ENCODE results near the gene KCNMA1. TPM values are rescaled to one million over a fixed set of nuclear protein-coding genes. Genes with fewer than 3 reads are reported as not detected.

KCNMA1 gene
- total and polyA plus RNA-seq, 4 donors, result 36.2 to 95.0 (median 54.3) TPM

DNA sequence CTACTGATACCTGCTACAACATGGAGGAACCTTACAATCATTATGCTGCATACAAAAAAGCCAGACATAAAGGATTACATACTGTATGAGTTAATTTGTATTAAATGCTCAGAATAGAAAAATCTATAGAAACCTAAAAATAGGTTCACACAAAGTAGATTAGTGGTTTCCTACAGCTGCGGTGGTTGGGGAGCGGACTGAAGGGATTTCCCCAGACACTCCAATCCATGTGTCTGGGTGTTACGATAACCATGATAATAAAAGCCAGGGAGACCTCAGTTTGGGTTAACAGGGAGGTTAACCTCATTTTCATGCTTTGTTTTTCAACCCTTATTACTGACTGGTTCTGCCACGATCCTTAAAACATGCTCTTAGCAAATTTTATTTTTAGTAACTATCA is 355.9 kb downstream of the KCNMA1 start:
- 100% methylated on average over 2 of the region's 4 CpGs for WGBS (ENCODE audit: insufficient coverage)

DNA sequence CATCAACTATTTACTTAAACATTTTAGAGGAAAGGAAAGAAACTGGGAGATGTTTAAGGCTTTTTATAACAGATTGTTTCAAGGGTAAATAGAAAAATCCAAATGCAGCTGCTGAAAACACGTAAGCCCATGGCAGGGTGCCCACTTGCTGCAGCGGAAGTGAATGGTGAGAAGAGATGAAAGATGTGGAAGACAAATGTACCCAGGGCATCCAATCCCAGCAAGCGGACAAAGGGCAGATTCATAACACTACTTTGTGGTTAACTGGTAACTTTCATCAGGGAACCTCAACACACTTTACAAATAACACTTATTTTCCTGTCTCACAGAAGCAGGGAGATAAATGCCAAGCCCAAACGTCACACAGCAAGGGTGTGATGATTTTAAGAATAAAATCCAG is 358.4 kb downstream of the KCNMA1 start:
- no peak overlapping the region for H3K27ac ChIP-seq (ENCODE audit: low read depth, low read length)
- H3K4me1 ChIP-seq (ENCODE audit: control insufficient read depth, insufficient read depth, low read length), result peaks cover 8% of the 10 kb centered on the region
- H3K36me3 ChIP-seq (ENCODE audit: control insufficient read depth, insufficient read depth, low read length), result no peaks in the 10 kb centered on the region
- WGBS (ENCODE audit: insufficient coverage), result 40% methylated on average over 1 of the region's 4 CpGs
- peaks cover 7% of the 10 kb centered on the region for H3K27me3 ChIP-seq (ENCODE audit: control insufficient read depth, insufficient read depth, low read length)
- no peaks in the 10 kb centered on the region for H3K9me3 ChIP-seq (ENCODE audit: control insufficient read depth, insufficient read depth, low read length)
- DNase-seq (ENCODE audit: low read depth in 4 of 6, low spot score in 6 of 6), result peak in 2 of 6 donors; percentile 36 to 57
- H3K4me3 ChIP-seq (ENCODE audit: low read depth, low read length), result no peak overlapping the region

More for the DNA sequence above, 355.9 kb downstream of the KCNMA1 start:
- H3K9me3 ChIP-seq (ENCODE audit: control insufficient read depth, insufficient read depth, low read length), result no peaks in the 10 kb centered on the region
- no peak overlapping the region for H3K27ac ChIP-seq (ENCODE audit: low read depth, low read length)
- DNase-seq (ENCODE audit: low read depth in 4 of 6, low spot score in 6 of 6), result no peak
- no peaks in the 10 kb centered on the region for H3K36me3 ChIP-seq (ENCODE audit: control insufficient read depth, insufficient read depth, low read length)
- no peaks in the 10 kb centered on the region for H3K27me3 ChIP-seq (ENCODE audit: control insufficient read depth, insufficient read depth, low read length)
- H3K4me1 ChIP-seq (ENCODE audit: control insufficient read depth, insufficient read depth, low read length), result no peaks in the 10 kb centered on the region
- H3K4me3 ChIP-seq (ENCODE audit: low read depth, low read length), result no peak overlapping the region

DNA sequence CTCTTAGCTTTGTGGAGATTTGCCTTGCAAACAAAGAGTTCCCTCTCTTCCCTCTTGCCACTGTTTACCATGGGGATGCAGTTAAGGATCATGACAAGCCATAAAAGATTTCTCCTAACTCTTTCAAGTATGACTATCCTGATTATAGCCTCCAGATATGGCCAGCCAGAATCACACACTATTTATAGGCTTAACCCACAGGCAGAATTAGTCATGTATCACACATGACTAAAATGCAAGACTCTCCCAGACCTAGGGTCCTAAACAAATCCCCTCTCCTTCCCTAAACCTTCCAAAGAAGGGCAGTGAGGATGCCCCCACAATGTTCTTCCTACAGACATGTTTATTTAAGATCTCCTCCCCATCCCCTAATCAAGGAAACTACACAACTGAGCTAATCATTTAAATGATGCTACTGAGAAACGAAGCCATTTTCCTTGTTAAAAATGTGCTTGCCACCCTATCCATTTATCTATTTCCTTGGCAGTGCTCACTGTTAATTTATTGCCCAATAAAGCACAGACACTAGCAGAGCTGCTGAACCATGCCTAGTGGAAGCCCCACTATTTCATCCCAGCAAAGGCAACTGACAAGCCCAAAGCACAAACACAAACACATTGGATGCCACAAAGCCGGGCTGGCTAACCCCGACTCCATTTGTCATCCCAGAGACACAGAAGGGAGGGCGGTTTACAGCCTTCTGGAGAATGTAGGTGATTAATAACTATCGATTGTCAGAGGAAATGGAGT is 363.4 kb downstream of the KCNMA1 start:
- 12% methylated on average over 3 of the region's 5 CpGs for WGBS (ENCODE audit: insufficient coverage)
- peak in 4 of 6 donors; percentile 43 to 90 (median 71) for DNase-seq (ENCODE audit: low read depth in 4 of 6, low spot score in 6 of 6)
- no peak overlapping the region for H3K27ac ChIP-seq (ENCODE audit: low read depth, low read length)

DNA sequence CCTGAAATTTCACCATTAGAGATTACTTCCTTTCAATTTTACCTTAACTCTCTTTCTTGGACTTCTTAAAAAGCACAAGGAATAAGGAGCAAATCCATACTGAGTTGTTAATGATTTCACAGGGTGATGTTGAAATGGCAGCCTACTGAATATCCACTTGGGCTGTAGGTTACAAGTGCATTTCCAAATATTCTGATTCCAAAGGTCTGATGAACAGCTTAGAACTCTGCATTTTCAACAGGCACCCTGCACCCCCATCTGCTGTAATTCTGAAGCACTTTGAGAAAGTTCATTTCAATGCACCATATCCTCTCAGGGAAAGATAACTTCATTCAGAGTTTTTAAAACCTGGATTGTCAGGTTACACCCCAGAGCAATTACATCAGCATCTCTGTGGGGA is 368.4 kb downstream of the KCNMA1 start:
- no peaks in the 10 kb centered on the region for H3K36me3 ChIP-seq (ENCODE audit: control insufficient read depth, insufficient read depth, low read length)
- no peaks in the 10 kb centered on the region for H3K27me3 ChIP-seq (ENCODE audit: control insufficient read depth, insufficient read depth, low read length)
- H3K9me3 ChIP-seq (ENCODE audit: control insufficient read depth, insufficient read depth, low read length), result no peaks in the 10 kb centered on the region
- no peak overlapping the region for H3K4me3 ChIP-seq (ENCODE audit: low read depth, low read length)
- H3K4me1 ChIP-seq (ENCODE audit: control insufficient read depth, insufficient read depth, low read length), result peaks cover 9% of the 10 kb centered on the region
- H3K27ac ChIP-seq (ENCODE audit: low read depth, low read length), result no peak overlapping the region
- no peak for DNase-seq (ENCODE audit: low read depth in 4 of 6, low spot score in 6 of 6)

More for the DNA sequence above, 363.4 kb downstream of the KCNMA1 start:
- Histone ChIP-seq H3K4me1 (ENCODE audit: control insufficient read depth, insufficient read depth, low read length) (peaks cover 11% of the 10 kb centered on the region), H3K9me3 (ENCODE audit: control insufficient read depth, insufficient read depth, low read length) (no peaks in the 10 kb centered on the region), H3K4me3 (ENCODE audit: low read depth, low read length) (no peak overlapping the region), H3K36me3 (ENCODE audit: control insufficient read depth, insufficient read depth, low read length) (no peaks in the 10 kb centered on the region), H3K27me3 (ENCODE audit: control insufficient read depth, insufficient read depth, low read length) (peaks cover 7% of the 10 kb centered on the region)

DNA sequence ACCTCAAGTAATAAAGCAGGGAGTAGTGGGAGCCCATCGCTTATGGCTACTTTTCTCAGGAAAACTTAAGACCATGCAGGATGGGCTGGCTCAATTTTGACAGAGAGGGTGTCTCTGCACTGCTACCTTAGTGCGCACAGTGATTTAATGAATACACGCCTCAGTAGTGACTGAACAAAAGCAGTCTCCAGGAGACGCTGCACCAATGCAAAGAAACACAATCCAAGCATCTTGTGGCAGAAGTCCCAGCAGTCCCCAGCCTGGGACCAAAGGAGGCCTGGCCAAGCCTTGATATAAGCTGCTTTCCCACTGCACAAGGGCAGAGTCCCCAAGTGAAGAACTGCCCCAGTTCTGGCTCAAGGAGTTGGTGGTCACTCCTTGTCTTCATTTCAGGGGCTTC is 368.9 kb downstream of the KCNMA1 start:
- H3K4me1 ChIP-seq (ENCODE audit: control insufficient read depth, insufficient read depth, low read length), result peaks cover 9% of the 10 kb centered on the region
- H3K9me3 ChIP-seq (ENCODE audit: control insufficient read depth, insufficient read depth, low read length), result no peaks in the 10 kb centered on the region
- WGBS (ENCODE audit: insufficient coverage), result 35% methylated on average over 4 of the region's 4 CpGs
- H3K27ac ChIP-seq (ENCODE audit: low read depth, low read length), result no peak overlapping the region
- no peak overlapping the region for H3K4me3 ChIP-seq (ENCODE audit: low read depth, low read length)
- peak in 3 of 6 donors; percentile 56 to 84 (median 72) for DNase-seq (ENCODE audit: low read depth in 4 of 6, low spot score in 6 of 6)
- no peaks in the 10 kb centered on the region for H3K36me3 ChIP-seq (ENCODE audit: control insufficient read depth, insufficient read depth, low read length)
- H3K27me3 ChIP-seq (ENCODE audit: control insufficient read depth, insufficient read depth, low read length), result no peaks in the 10 kb centered on the region

DNA sequence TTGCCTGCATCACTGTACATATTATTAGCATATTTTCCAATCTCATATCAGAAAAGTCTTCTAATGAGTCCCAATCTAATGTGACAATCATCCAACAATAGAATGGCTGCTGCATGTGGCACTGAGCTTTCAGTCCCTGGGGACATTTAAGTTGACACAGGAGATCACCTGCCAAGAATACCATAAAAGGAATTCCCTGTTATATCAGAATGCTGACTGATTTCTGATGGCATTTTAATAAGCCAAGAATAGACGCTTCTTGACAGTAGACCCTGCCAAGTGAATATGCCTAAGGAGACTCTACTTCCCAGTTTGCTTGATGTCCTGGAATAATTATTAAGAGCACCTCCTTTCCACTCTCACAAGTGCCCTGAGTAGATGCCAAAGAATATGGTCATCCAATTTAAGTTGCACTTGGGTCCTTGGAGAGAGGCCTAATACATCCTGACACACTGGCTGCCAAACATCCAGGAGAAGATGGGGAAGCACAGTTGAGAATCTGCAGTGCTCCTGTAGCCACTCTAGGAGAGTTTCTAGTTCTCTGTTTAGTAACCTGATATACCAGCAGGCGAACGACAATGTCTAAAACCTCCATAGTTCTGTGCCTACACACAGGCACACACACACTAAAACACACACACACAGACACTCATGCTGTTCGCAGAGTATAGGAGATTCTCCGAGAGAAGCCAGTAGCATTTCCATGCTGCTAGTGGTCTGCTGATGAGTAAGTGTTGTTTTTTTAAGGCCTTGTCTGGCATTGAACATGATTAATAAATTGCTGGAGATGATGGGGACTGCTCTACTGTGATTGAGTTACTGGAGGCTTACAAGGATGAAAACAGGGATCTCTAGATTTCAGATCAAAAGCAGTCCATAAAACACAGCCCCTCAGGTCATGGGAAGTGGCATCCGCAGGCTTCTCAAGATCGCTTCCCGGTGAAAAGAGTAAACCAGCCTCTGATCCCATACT is 369.6 kb downstream of the KCNMA1 start:
- Histone ChIP-seq H3K4me1 (ENCODE audit: control insufficient read depth, insufficient read depth, low read length) (peaks cover 9% of the 10 kb centered on the region), H3K36me3 (ENCODE audit: control insufficient read depth, insufficient read depth, low read length) (no peaks in the 10 kb centered on the region), H3K9me3 (ENCODE audit: control insufficient read depth, insufficient read depth, low read length) (no peaks in the 10 kb centered on the region), H3K27ac (ENCODE audit: low read depth, low read length) (no peak overlapping the region), H3K4me3 (ENCODE audit: low read depth, low read length) (no peak overlapping the region), H3K27me3 (ENCODE audit: control insufficient read depth, insufficient read depth, low read length) (no peaks in the 10 kb centered on the region)
- 67% methylated on average over 2 of the region's 8 CpGs for WGBS (ENCODE audit: insufficient coverage)
- DNase-seq (ENCODE audit: low read depth in 4 of 6, low spot score in 6 of 6), result no peak

DNA sequence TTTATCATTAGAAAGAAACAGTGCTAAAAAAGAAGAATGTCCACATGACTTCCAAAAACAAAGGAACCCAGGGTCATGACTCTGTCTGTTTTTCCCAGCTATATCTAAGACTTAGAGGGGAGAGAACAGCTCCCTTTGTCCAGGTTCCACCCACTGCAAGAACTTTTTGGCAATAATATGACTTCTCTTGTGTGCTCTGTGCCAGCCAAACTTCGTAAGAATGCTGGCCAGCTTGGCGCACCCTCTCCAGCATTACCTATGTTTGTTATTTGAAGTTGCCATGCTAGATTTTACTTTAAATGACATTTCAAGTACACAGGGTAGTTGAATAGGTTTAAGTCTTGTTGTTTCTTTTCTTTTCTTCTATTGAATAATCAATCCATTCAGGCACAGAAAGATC is 371.4 kb downstream of the KCNMA1 start:
- Histone ChIP-seq H3K27me3 (ENCODE audit: control insufficient read depth, insufficient read depth, low read length) (no peaks in the 10 kb centered on the region), H3K4me1 (ENCODE audit: control insufficient read depth, insufficient read depth, low read length) (peaks cover 9% of the 10 kb centered on the region), H3K27ac (ENCODE audit: low read depth, low read length) (no peak overlapping the region), H3K4me3 (ENCODE audit: low read depth, low read length) (no peak overlapping the region), H3K36me3 (ENCODE audit: control insufficient read depth, insufficient read depth, low read length) (no peaks in the 10 kb centered on the region), H3K9me3 (ENCODE audit: control insufficient read depth, insufficient read depth, low read length) (no peaks in the 10 kb centered on the region)
- DNase-seq (ENCODE audit: low read depth in 4 of 6, low spot score in 6 of 6), result no peak
- no CpG with 5 or more reads among the region's 2 CpGs for WGBS (ENCODE audit: insufficient coverage)

DNA sequence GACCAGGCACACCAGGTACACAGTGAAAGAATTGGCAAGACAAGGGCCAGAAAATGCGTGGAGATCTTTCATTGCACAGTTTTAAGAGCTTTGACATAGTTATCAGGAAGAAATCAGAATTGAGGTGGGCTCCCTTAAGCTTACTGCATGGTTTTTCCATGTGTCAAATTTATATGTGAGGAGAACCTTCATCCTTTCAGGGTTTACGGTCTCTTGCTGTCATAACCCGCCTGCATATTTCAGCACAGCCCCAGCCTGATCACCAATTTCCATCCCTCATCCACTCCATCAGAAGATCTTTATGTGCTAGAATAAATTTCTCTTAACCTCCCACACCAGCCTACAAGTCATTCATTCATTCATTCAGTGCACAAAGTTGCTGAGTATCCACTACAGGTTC is 373.1 kb downstream of the KCNMA1 start:
- Histone ChIP-seq H3K27me3 (ENCODE audit: control insufficient read depth, insufficient read depth, low read length) (no peaks in the 10 kb centered on the region), H3K36me3 (ENCODE audit: control insufficient read depth, insufficient read depth, low read length) (no peaks in the 10 kb centered on the region), H3K9me3 (ENCODE audit: control insufficient read depth, insufficient read depth, low read length) (no peaks in the 10 kb centered on the region), H3K4me1 (ENCODE audit: control insufficient read depth, insufficient read depth, low read length) (peaks cover 7% of the 10 kb centered on the region), H3K27ac (ENCODE audit: low read depth, low read length) (no peak overlapping the region), H3K4me3 (ENCODE audit: low read depth, low read length) (no peak overlapping the region)
- no peak for DNase-seq (ENCODE audit: low read depth in 4 of 6, low spot score in 6 of 6)
- WGBS (ENCODE audit: insufficient coverage), result 97% methylated on average over 3 of the region's 3 CpGs

DNA sequence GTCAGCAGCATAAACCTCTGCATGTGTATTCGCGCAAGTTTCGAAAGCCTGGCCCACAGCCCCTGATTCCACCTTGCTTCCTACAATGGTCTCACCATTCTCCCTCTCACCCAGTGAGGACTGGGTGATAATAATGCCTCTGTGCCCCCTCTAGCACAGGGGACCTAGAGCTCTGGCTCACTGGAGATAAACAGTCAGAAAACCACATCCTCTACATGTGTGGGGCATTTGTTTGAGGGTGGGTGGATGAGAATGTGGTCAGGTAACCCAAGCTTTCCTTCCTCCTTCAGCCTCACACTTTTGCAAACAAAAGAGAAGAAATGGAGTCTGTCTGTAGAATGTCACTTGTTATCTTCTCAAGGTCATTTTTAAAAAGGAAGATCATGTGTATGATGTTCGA is 373.5 kb downstream of the KCNMA1 start:
- Histone ChIP-seq H3K27me3 (ENCODE audit: control insufficient read depth, insufficient read depth, low read length) (no peaks in the 10 kb centered on the region), H3K36me3 (ENCODE audit: control insufficient read depth, insufficient read depth, low read length) (no peaks in the 10 kb centered on the region), H3K4me3 (ENCODE audit: low read depth, low read length) (no peak overlapping the region), H3K27ac (ENCODE audit: low read depth, low read length) (no peak overlapping the region), H3K4me1 (ENCODE audit: control insufficient read depth, insufficient read depth, low read length) (peaks cover 7% of the 10 kb centered on the region), H3K9me3 (ENCODE audit: control insufficient read depth, insufficient read depth, low read length) (no peaks in the 10 kb centered on the region)
- DNase-seq (ENCODE audit: low read depth in 4 of 6, low spot score in 6 of 6), result no peak
- WGBS (ENCODE audit: insufficient coverage), result 75% methylated on average over 4 of the region's 4 CpGs

All from spinal cord (tissue), 10 donors.